Colonic mucosa (tissue), 4 donors: ENCODE data around the gene CEP170B. TPM values are rescaled to one million over a fixed set of nuclear protein-coding genes. Genes with fewer than 3 reads are reported as not detected.

Experiments
- DNase-seq: peaks from one replicate; pipeline ENCODE4 v3.0.0-alpha.2; 2020
- H3K27ac ChIP-seq: fragments of 200-600 bp; one replicate; pipeline ENCODE4 v1.8.0; 2021
- H3K27me3 ChIP-seq: fragments of 200-600 bp; one replicate; pipeline ENCODE4 v1.8.0; 2021
- H3K36me3 ChIP-seq: fragments of 200-600 bp; one replicate; pipeline ENCODE4 v1.8.0; 2021
- H3K4me1 ChIP-seq: fragments of 200-600 bp; one replicate; pipeline ENCODE4 v1.8.0; 2021; ENCODE audit warnings: mild to moderate bottlenecking
- H3K4me3 ChIP-seq: fragments of 200-600 bp; one replicate; pipeline ENCODE4 v1.8.0; 2021
- H3K9ac ChIP-seq, 2 donors: one replicate each; pipeline ENCODE4 v1.7.0; 2013; ENCODE audit warnings: control low read depth in 2 of 2, low read depth in 2 of 2, low read length in 2 of 2
- H3K9me3 ChIP-seq: fragments of 200-600 bp; one replicate; pipeline ENCODE4 v1.8.0; 2021
- CTCF ChIP-seq: fragments of 200-600 bp; IDR thresholded peaks from one replicate; pipeline ENCODE4 v1.8.0; 2022; ENCODE audit warnings: antibody characterized with exemption, mild to moderate bottlenecking
- intact Hi-C: fragments of 100-400 bp; cut with DNase I; formaldehyde crosslinking; loops from one replicate; pipeline ENCODE4 v1.14.1; 2022
- total RNA-seq, 2 donors: library from RNA; stranded (reverse); fragmentation: NEBNext Ultra II Directional in 1 of 2; extraction: Animal tissue kit (Norgen Biotek cat#: 25700) in 1 of 2; gene quantifications; one replicate each; pipeline ENCODE4 v1.2.1, GENCODE V29; 2021
- donor health status: healthy.
- donor health status: DM: no; HTN: no; CAD: no.
- donor health status: DM: no; HTN: no; CAD: no.

Gene CEP170B
- total RNA-seq, 2 donors from 2014 or later, result 57.2 to 110 TPM

GRCh38 chr14:104841730-104842129 is 23.3 kb upstream of the CEP170B start:
- Histone ChIP-seq H3K9ac (no peak overlapping the region), H3K27me3 (peaks cover 35% of the 10 kb centered on the region), H3K9me3 (no peaks in the 10 kb centered on the region), H3K36me3 (no peaks in the 10 kb centered on the region), H3K4me3 (no peak overlapping the region), H3K27ac (no peak overlapping the region), H3K4me1 (no peaks in the 10 kb centered on the region)
- intact Hi-C loops, result no loop called here
- no peak for DNase-seq
- TF ChIP-seq CTCF, result no peak

- H3K4me3 ChIP-seq, result no peak overlapping the region
- no peak for DNase-seq
- peaks cover 35% of the 10 kb centered on the region for H3K27me3 ChIP-seq
- no peak overlapping the region for H3K27ac ChIP-seq
- H3K9me3 ChIP-seq, result no peaks in the 10 kb centered on the region
- H3K9ac ChIP-seq, result no peak overlapping the region
- no peaks in the 10 kb centered on the region for H3K4me1 ChIP-seq
- no peaks in the 10 kb centered on the region for H3K36me3 ChIP-seq
- intact Hi-C loops, result no loop called here
- no peak for TF ChIP-seq CTCF
These were observed 22.1 kb upstream of the CEP170B start for GRCh38 chr14:104843006-104843405.

- Histone ChIP-seq H3K27me3 (peaks cover 35% of the 10 kb centered on the region), H3K4me3 (no peak overlapping the region), H3K27ac (no peak overlapping the region), H3K4me1 (no peaks in the 10 kb centered on the region), H3K36me3 (no peaks in the 10 kb centered on the region), H3K9ac (no peak overlapping the region), H3K9me3 (no peaks in the 10 kb centered on the region)
- intact Hi-C loops, result no loop called here
- no peak for TF ChIP-seq CTCF
- no peak for DNase-seq
These were observed 21.4 kb upstream of the CEP170B start for GRCh38 chr14:104843442-104844305.

GRCh38 chr14:104844306-104845032 is 20.6 kb upstream of the CEP170B start:
- Histone ChIP-seq H3K27ac (no peak overlapping the region), H3K4me3 (no peak overlapping the region), H3K27me3 (peaks cover 35% of the 10 kb centered on the region), H3K9ac (no peak overlapping the region), H3K4me1 (no peaks in the 10 kb centered on the region), H3K36me3 (no peaks in the 10 kb centered on the region), H3K9me3 (no peaks in the 10 kb centered on the region)
- intact Hi-C loops, result no loop called here
- TF ChIP-seq CTCF, result no peak
- DNase-seq, result no peak

- peaks cover 35% of the 10 kb centered on the region for H3K27me3 ChIP-seq
- H3K9me3 ChIP-seq, result no peaks in the 10 kb centered on the region
- intact Hi-C loops, result no loop called here
- H3K9ac ChIP-seq, result no peak overlapping the region
- H3K27ac ChIP-seq, result no peak overlapping the region
- H3K4me1 ChIP-seq, result no peaks in the 10 kb centered on the region
- H3K4me3 ChIP-seq, result no peak overlapping the region
- H3K36me3 ChIP-seq, result no peaks in the 10 kb centered on the region
- no peak for DNase-seq
- no peak for TF ChIP-seq CTCF
These were observed 19.9 kb upstream of the CEP170B start for GRCh38 chr14:104845033-104845666.
